ENCODE data around the gene RBM33.
A peak's percentile ranks its signal among the peaks of the same experiment; 100 is the strongest.

Gene RBM33

GRCh38 chr7:155787171-155787851 lies 142.8 kb downstream of the RBM33 start:
- no peak overlapping the region for H3K27ac ChIP-seq

GRCh38 chr7:155788616-155789000 lies 144.1 kb downstream of the RBM33 start:
- DNase-seq (ENCODE audit: low read depth, low spot score): no peak
- H3K27ac ChIP-seq: peak overlapping the region; percentile 34

More at GRCh38 chr7:155787171-155787851, 142.8 kb downstream of the RBM33 start:
- no peak for DNase-seq (ENCODE audit: low read depth, low spot score)

GRCh38 chr7:155789001-155789725 lies 144.7 kb downstream of the RBM33 start:
- H3K27ac ChIP-seq: peak overlapping the region; percentile 34

GRCh38 chr7:155790666-155791065 lies 146.2 kb downstream of the RBM33 start:
- no peak for DNase-seq (ENCODE audit: low read depth, low spot score)

More at GRCh38 chr7:155789001-155789725, 144.7 kb downstream of the RBM33 start:
- DNase-seq (ENCODE audit: low read depth, low spot score): peak; percentile 56

GRCh38 chr7:155791214-155791737 lies 146.8 kb downstream of the RBM33 start:
- DNase-seq (ENCODE audit: low read depth, low spot score): no peak
- H3K27ac ChIP-seq: no peak overlapping the region

More at GRCh38 chr7:155790666-155791065, 146.2 kb downstream of the RBM33 start:
- no peak overlapping the region for H3K27ac ChIP-seq

GRCh38 chr7:155791836-155792235 lies 147.4 kb downstream of the RBM33 start:
- no peak overlapping the region for H3K27ac ChIP-seq
- no peak for DNase-seq (ENCODE audit: low read depth, low spot score)

- DNase-seq (ENCODE audit: low read depth, low spot score): no peak
- H3K27ac ChIP-seq: no peak overlapping the region
Measured at GRCh38 chr7:155792315-155792960, 148.0 kb downstream of the RBM33 start.

- DNase-seq (ENCODE audit: low read depth, low spot score): no peak
Measured at GRCh38 chr7:155792999-155793560, 148.6 kb downstream of the RBM33 start.

GRCh38 chr7:155793720-155794119 lies 149.3 kb downstream of the RBM33 start:
- no peak for DNase-seq (ENCODE audit: low read depth, low spot score)

More at GRCh38 chr7:155792999-155793560, 148.6 kb downstream of the RBM33 start:
- H3K27ac ChIP-seq: no peak overlapping the region

GRCh38 chr7:155794196-155794595 lies 149.7 kb downstream of the RBM33 start:
- no peak for DNase-seq (ENCODE audit: low read depth, low spot score)
- no peak overlapping the region for H3K27ac ChIP-seq

More at GRCh38 chr7:155793720-155794119, 149.3 kb downstream of the RBM33 start:
- H3K27ac ChIP-seq: no peak overlapping the region

GRCh38 chr7:155795401-155795800 lies 150.9 kb downstream of the RBM33 start:
- no peak overlapping the region for H3K27ac ChIP-seq
- DNase-seq (ENCODE audit: low read depth, low spot score): no peak

GRCh38 chr7:155795951-155796350 lies 151.5 kb downstream of the RBM33 start:
- H3K27ac ChIP-seq: no peak overlapping the region
- DNase-seq (ENCODE audit: low read depth, low spot score): no peak

- no peak overlapping the region for H3K27ac ChIP-seq
- no peak for DNase-seq (ENCODE audit: low read depth, low spot score)
Measured at GRCh38 chr7:155796381-155797261, 152.2 kb downstream of the RBM33 start.

- DNase-seq (ENCODE audit: low read depth, low spot score): no peak
- H3K27ac ChIP-seq: no peak overlapping the region
Measured at GRCh38 chr7:155797262-155798250, 153.1 kb downstream of the RBM33 start.

- no peak overlapping the region for H3K27ac ChIP-seq
- DNase-seq (ENCODE audit: low read depth, low spot score): no peak
Measured at GRCh38 chr7:155798673-155799439, 154.4 kb downstream of the RBM33 start.

GRCh38 chr7:155799514-155799913 lies 155.1 kb downstream of the RBM33 start:
- no peak overlapping the region for H3K27ac ChIP-seq
- DNase-seq (ENCODE audit: low read depth, low spot score): no peak

- DNase-seq (ENCODE audit: low read depth, low spot score): no peak
- no peak overlapping the region for H3K27ac ChIP-seq
Measured at GRCh38 chr7:155800301-155800700, 155.8 kb downstream of the RBM33 start.

All from epithelial cell of prostate (primary cell).